Measurements from ENCODE around the gene BACH1. TPM values are rescaled to one million over a fixed set of nuclear protein-coding genes. Genes with fewer than 3 reads are reported as not detected.

BACH1 gene
- polyA plus RNA-seq, 1 donor from 2014 or later, result 29.7 TPM

GRCh38 chr21:29290240-29290639, 8.5 kb upstream of the BACH1 start (continued):
- TF ChIP-seq CTCF (IDR thresholded peaks at IDR 0.05; ENCODE audit: poor library complexity, severe bottlenecking) (no peak), EP300 (conservative IDR thresholded peaks at IDR 0.05; ENCODE audit: poor library complexity, severe bottlenecking) (no peak)

- no peak overlapping the region for H2AFZ ChIP-seq (ENCODE audit: low read depth, low read length)
- H3K4me3 ChIP-seq (ENCODE audit: low read length), result no peak overlapping the region
- H3K79me2 ChIP-seq (replicated peaks; ENCODE audit: insufficient read depth, low read length), result no peaks in the 10 kb centered on the region
- H3K9me3 ChIP-seq (ENCODE audit: low read length), result no peaks in the 10 kb centered on the region
- TF ChIP-seq POLR2AphosphoS5 (IDR thresholded peaks at IDR 0.05) (no peak), REST (IDR thresholded peaks at IDR 0.05; ENCODE audit: borderline replicate concordance) (no peak), RAD21 (conservative IDR thresholded peaks at IDR 0.05) (no peak), TAF1 (IDR thresholded peaks at IDR 0.05; ENCODE audit: low read depth) (no peak), MXI1 (conservative IDR thresholded peaks at IDR 0.05; ENCODE audit: poor library complexity, severe bottlenecking) (no peak), EZH2 (IDR thresholded peaks at IDR 0.05; ENCODE audit: borderline replicate concordance, insufficient read depth, low read length, poor library complexity, severe bottlenecking) (no peak), SMC3 (conservative IDR thresholded peaks at IDR 0.05; ENCODE audit: poor library complexity) (no peak), CTCF (IDR thresholded peaks at IDR 0.05; ENCODE audit: poor library complexity, severe bottlenecking) (no peak), EP300 (conservative IDR thresholded peaks at IDR 0.05; ENCODE audit: poor library complexity, severe bottlenecking) (no peak)
- no peaks in the 10 kb centered on the region for H3K9me2 ChIP-seq (ENCODE audit: insufficient read depth, low read length)
- no peaks in the 10 kb centered on the region for H3K27me3 ChIP-seq (ENCODE audit: insufficient read depth, low read depth, low read length)
- no peak overlapping the region for H3K4me2 ChIP-seq (ENCODE audit: low read length)
- H4K20me1 ChIP-seq (ENCODE audit: insufficient read depth), result no peaks in the 10 kb centered on the region
- H3K9ac ChIP-seq (ENCODE audit: low read length), result no peak overlapping the region
- no peaks in the 10 kb centered on the region for H3F3A ChIP-seq (ENCODE audit: insufficient read depth, low read length, poor library complexity, severe bottlenecking)
- no peaks in the 10 kb centered on the region for H3K36me3 ChIP-seq (ENCODE audit: insufficient read depth, low read length)
- H3K27ac ChIP-seq (ENCODE audit: low read length), result no peak overlapping the region
Observed at GRCh38 chr21:29293495-29293894, 5.2 kb upstream of the BACH1 start.

All from neural cell (in vitro differentiated cells).